OCI-LY3 (cell line): ENCODE data around the gene MCC.

Experiments
- EZH2phosphoT487 ChIP-seq: fragments of 200-600 bp; shearing (Covaris generic); IDR thresholded peaks from 2 replicates; pipeline ENCODE4 v1.6.1; 2018; ENCODE audit warnings: antibody characterized with exemption, mixed run types, low read depth
- TF ChIP-seq, protein P1 (sequence below): fragments of 200-600, 300-600 bp; sonication (generic); IDR thresholded peaks from 2 replicates; pipeline ENCODE4 v1.5.1; 2014; ENCODE audit warnings: antibody characterized with exemption, low read length, low read depth

DNA sequence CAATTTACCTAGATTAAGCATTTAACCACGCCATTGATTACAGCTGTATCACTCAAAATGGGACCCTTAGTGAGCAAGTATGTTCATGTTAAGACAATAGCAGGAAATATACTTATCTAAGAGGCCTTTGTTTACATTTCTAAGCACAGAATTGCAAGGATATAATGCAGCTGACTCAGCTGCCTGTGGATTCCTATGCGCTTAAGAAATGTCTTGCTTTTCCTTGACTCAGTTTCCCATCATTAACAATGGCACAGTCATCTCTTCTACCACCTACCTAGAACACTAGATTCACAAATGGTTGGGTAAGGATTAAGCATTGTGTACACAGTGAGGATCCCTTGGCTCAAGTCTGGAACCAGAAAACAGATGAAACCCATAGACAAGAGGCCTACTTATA lies 217.2 kb downstream of the MCC start:
- TF ChIP-seq, protein P1, sequence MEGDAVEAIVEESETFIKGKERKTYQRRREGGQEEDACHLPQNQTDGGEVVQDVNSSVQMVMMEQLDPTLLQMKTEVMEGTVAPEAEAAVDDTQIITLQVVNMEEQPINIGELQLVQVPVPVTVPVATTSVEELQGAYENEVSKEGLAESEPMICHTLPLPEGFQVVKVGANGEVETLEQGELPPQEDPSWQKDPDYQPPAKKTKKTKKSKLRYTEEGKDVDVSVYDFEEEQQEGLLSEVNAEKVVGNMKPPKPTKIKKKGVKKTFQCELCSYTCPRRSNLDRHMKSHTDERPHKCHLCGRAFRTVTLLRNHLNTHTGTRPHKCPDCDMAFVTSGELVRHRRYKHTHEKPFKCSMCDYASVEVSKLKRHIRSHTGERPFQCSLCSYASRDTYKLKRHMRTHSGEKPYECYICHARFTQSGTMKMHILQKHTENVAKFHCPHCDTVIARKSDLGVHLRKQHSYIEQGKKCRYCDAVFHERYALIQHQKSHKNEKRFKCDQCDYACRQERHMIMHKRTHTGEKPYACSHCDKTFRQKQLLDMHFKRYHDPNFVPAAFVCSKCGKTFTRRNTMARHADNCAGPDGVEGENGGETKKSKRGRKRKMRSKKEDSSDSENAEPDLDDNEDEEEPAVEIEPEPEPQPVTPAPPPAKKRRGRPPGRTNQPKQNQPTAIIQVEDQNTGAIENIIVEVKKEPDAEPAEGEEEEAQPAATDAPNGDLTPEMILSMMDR, result no peak
- TF ChIP-seq EZH2phosphoT487, result no peak
